Occipital lobe (tissue), 2 donors: ENCODE measurements around the gene TBX10. TPM values are rescaled to one million over a fixed set of nuclear protein-coding genes. Genes with fewer than 3 reads are reported as not detected.
"Not testable (repeated sequence)": the region's sequence is repeated elsewhere in the genome, so short reads cannot be mapped to it uniquely, and the experiment has no call there.

Experiments
- DNase-seq: peaks from one replicate; lab custom pipeline; 2025; lab: John Stamatoyannopoulos, UW
- total RNA-seq: library from RNA; depleted of rRNA; stranded (reverse); fragments of >200 nt; gene quantifications from one replicate; pipeline ENCODE4 v1.2.3, GENCODE V29; 2014

TBX10 gene
- total RNA-seq, 1 donor from 2014 or later, result not detected

DNA sequence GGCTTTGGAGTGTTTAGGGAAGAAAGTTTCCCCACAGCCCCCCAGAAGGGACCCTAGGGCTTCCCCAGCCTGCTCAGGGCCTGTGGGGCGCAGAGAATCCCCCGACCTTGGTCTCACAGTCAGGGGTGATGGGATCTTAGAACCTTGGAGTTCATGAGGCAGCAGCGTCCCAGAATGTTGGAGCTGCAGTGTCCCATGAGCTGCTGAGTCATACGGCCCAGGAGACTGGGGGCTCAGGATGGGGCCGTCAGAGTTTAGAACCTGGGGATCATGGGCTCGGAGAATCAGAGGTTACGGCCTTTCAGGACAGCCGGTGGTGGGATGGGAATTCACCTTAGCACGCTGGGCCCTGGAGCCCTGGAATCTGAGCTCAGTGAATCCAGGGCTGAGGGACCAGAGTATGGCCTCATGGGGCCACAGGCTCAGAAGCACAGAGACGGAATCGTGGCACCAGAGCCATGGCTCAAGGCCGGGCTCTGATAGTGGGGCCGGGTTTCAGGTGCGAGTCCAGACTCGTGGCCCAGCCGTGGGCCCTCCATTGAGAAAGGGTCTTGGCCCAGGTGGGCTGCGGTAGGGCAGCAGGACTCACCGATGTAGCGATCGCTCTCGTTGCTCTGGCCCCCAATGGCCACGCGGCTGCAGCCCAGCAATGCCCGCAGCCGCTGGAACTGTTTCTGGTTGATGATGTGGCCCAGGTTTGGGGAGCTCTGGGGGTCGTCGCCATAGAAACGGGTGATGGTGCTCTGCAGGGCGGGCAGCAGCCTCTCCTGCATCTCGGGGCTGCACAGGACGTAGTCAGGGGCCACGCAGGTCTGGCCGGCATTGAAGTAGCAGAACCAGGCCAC is 25.4 kb upstream of the TBX10 start:
- no peak for DNase-seq

DNA sequence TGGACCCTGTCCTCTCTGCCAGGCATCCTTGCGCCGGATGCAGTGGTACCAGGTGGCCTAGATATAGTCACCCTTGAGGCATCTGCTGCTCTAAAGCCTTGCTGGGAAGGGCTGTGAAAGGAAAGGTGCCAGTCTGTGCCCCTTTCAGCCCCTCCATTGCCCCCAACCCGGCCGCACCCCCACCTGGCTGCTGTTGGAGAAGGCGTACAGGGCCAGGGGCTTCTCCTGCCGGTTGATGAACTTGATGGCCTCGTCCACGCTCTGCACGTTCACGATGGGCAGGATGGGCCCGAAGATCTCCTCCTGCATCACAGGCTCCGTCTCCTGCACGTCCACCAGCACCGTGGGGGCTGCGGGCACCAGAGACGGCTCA is 24.6 kb upstream of the TBX10 start:
- no peak for DNase-seq

DNA sequence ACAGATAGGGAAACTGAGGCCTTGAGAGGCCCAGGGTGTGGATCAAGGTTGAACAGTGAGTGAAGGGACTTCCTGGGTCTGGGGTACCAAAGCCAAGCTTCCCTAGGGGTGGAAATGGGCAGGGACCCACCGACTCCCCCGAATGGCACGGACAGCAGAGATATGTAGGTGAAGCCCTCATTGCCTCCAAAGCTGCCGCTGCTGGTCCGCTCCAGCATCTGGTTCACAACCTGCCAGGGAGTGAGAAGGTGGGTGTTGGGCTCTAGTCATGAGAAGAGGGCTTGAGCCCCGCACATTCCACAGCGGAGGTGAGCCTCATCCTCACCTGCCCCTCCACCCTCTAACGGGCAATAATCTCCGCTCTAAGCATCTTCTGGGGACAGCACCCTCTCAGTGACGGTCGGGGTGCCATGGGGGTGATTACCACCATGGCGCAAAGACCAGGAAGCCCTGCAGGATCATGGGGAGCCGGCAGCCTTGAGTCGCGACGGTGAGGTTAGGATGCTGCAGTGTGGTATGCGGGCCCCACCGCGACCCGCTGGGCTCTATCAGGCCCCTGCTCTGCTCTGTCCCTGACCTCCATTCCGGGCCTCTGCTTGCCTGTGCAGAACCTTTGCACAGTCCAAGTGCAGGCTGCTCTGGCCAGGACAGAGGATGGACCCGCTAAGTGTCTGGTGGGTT is 24.1 kb upstream of the TBX10 start:
- DNase-seq, result no peak

DNA sequence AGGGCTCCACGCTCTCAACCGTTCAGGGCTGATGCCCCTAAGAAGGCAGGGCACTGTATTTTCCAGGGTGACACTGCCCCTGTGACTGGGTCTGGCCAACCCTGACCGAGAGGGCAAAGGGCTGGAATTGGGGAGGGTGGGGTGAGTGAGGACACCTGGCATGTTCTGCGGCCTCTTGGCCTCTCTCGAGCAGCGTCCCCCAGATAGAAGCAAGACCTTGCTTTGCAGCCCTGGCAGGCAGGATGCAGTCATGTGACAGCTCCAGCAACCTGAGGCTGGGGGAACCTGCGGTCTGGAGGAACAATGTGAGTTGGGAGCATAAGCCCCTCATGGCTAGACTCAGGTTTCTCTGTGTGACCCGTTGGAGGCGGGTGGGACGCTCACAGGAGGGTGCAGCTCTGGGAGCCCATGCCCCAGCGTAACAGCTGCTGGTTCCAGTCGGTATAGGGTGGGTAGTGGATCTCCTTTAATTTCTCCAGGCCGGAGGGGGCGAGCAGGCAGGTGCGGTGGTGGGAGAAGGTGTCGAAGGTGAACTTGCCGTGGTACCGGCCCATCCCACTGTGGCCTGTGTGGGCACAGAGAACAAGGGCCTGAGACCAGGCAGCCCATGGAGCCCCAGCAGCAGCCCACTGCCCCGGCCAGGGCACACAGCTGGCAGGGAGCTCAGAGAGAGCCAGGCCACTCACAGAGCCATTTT is 23.4 kb upstream of the TBX10 start:
- no peak for DNase-seq

DNA sequence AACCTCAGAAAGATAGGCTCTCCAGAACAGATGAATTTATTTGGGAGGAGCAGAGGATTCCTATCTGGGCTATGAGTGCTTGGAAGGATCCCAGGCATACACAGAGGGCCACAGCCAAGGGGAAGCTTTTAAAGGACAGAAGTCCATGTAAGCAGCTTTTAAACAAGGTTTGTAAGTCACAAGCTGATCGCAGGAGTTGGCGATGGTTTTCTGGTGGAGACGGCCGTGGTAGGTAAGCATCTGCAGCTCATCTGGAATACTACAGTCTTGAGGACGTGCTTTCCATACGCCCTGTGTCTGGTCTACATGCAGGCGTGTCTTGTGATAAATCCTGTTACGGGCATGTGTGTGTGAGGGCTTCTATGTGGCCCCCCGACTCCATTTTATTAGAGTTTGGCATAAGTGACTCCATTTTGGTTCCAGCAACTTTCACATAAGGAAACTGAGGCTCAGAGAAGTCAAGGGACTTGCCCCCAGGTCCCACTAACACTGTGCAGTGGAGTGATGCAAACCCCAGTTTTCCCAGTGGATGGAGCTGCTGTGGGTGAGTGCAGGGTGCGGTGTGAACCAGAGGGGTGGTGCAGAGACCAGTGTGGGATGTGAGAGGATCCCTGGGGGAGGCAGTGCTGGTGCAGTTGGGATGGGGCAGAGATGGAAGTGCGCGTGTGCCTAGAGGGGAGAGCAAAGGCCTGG is 22.7 kb upstream of the TBX10 start:
- DNase-seq, result no peak

DNA sequence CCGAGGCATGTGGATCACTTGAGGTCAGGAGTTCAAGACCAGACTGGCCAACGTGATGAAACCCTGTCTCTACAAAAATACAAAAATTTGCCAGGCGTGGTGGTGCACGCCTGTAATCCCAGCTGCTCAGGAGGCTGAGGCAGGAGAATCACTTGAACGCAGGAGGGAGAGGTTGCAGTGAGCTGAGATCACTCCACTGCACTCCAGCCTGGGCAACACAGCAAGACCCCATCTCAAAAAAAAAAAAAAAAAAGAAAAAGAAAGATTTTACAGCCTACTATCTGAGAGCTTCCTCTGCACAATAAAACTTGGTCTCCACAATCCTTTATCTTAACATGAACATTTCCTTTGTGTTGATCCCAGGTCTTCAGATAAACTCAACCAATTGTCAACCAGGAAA is 21.2 kb upstream of the TBX10 start:
- DNase-seq, result not testable (repeated sequence)

DNA sequence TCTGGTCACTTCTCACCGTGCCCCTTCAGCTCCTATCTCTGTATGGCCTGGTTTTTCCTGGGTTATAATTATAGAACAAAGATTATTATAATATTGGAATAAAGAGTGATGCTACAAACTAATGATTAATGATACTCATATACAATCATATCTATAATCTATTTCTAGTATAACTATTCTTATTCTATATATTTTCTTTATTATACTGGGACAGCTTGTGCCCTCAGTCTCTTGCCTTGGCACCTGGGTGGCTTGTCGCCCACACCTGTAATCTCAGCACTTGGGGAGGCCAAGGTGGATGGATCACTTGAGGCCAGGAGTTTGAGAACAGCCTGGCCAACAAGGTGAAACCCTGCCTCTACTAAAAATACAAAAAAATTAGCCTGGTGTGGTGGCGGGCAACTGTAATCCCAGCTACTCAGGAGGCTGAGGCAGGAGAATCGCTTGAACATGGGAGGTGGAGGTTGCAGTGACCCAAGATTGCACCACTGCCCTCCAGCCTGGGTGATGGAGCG is 20.1 kb upstream of the TBX10 start:
- not testable (repeated sequence) for DNase-seq

DNA sequence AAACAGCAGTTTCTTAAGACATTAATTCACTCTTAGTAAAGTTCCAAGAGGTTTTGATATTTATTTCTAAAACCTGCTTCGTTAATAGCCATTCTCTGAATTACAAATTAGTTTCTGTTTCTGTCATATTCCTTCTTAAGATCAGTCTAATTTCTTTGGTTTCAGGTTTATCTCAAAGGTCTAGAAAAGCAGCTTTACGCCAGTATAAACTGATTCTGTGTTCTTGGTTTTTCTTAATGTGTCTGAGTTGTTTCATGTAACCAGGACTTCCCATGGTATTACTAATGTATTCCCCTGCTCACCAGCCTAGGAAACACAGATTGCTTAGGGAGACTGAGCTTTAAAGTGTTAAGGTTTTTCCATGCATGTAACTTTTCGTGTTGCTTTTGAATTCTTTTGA is 17.7 kb upstream of the TBX10 start:
- no peak for DNase-seq

DNA sequence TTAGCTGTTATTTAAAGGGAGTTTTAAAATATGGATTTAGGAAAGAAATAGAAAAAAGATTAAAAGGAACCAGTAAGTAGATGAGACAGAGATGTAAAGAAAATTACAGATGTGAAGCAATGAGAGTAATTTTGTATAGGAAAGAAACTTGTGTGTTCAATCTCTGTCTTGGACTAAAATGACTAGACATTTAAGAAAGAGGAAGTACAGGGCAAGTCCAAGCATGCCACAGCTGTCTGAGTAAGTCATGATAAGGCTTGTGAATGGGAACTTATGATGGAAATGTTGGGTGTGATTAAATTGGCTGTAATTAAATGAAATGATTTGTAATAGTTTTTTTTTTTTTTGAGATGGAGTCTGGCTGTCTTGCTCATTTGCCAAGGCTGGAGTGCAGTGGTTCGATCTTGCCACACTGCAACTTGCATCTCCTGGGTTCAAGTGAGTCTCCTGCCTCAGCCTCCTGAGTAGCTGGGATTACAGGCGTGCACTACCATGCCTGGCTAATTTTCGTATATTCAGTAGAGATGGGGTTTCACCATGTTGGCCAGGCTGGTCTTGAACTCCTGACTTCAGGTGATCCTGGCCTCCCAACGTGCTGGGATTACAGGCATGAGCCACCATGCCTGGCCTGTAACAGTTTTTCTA is 16.8 kb upstream of the TBX10 start:
- no peak for DNase-seq

DNA sequence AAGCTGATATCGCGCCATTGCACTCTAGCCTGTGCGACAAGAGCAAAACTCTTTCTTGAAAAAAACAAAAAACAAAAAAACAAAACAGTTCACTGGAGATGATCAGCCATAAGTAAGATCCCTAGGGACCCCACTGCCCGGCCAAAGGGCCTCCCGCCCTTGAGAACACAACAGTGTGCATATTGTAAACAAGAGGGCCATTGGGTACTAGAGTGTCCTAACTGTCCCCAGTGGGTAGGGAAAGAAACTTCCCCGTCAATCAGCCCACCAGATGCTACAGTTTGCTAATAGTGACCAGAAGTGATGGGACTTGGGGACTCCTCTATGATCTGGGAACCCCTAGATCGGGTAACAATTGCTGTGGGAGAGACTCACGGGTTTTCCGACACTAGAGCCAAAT is 14.7 kb upstream of the TBX10 start:
- DNase-seq, result no peak

DNA sequence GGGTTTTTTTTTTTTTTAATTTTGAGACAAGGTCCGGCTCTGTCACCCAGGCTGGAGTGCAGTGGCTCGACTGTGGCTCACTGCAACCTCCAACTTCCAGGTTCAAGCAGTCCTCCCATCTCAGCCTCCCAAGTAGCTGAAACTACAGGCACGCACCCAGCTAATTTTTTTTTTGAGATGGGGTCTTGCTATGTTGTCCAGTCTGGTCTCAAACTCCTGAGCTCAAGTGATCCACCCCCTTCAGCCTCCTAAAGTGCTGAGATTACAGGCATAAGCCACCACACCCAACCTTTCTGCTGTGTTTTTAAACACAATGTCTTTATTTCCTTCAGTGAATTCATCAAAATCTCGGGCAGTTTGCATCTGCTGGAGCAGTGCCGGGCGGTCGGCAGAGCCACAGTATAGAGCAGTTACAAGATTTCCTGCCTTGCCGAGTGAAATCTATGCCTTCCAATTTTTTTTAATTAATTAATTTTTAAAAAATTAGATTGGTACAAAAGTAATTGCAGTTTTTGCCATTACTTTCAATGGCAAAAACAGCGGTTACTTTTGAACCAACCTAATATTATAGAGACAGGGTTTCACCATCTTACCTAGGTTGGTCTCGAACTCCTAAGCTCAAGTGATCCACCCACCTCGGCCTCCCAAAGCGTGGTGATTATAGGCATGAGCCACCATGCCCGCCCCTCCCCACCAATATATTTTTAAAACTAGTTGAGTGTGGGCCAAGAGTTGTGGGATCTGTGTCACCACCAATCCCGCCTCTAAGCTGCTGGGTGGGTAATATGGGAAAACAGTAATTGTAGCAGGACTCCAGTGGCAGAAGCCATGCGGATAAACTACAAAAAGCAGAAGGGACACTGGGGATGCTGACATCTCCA is 13.6 kb upstream of the TBX10 start:
- no peak for DNase-seq

DNA sequence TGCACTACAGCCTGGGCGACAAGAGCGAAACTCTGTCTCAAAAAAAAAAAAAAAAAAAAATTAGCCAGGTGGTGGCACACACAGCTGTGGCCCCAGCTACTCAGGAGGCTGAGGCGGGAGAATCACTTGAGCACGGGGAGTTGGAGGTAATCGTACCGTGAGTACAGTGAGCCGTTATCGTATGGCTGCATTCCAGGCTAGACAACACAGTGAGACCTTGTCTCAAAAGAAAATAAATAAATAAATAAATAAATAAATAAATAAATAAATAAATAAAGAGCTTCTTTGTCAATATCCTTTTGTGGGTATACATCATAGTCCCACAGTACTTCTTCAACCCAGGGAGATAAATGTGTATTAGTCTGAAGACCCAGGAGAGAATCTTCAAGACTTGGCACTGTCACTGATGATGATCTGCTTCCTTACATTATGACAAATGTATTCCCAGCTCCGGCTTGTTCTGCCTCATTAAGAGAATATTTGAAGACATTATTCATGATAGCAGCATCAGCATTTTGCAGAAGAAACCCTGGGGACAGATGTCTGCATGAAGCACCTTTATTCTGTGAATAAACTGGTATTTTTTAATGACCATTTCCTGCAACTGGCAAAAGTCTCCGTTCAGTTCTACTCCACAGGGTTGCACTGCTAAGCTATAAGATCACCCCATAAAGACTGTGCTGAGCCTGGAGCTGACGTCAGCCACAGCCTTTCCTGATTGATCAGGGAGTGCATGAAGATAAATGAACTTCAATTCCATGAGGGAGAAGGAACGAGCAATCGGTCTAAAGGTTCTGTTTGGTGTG is 12.6 kb upstream of the TBX10 start:
- no peak for DNase-seq

DNA sequence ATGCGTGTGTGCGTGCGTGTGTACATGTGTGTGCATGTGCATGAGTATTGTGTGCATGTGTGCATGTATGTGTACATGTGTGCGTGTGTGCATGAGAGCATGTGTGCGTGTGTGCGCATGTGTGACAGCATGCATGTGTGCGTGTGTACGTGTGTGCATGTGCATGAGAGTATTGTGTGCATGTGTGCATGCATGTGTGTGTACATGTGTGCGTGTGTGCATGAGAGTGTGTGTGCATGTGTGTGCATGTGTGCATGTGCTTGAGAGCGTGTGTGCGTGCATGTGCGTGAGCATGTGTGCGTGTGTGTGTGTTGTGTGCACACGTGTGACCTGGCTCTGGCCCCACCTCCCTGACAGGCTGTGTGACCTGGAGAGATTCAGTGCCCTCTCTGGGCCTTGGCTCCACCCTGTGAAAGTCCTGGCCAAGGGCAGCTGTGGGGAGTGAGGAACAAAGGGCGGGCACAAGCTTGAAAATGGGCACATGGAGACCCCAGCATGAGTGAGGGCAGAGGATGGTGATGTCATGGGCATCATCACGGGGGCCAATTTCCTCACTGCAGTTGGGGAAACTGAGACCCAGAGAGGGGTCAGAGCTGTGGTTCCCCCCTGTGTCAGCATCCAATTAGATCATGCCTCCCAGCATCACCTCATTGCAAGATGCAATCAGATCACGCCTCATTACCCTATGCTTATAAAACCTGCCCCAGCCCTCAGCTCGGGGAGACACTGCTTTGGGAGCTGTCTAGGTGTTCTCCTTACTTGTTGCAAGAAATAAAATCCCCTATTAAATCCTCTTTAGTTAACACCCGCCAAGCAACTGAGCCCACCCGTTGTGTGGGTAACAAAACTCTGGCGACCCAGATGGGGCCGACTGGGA is 10.3 kb upstream of the TBX10 start:
- DNase-seq, result no peak

DNA sequence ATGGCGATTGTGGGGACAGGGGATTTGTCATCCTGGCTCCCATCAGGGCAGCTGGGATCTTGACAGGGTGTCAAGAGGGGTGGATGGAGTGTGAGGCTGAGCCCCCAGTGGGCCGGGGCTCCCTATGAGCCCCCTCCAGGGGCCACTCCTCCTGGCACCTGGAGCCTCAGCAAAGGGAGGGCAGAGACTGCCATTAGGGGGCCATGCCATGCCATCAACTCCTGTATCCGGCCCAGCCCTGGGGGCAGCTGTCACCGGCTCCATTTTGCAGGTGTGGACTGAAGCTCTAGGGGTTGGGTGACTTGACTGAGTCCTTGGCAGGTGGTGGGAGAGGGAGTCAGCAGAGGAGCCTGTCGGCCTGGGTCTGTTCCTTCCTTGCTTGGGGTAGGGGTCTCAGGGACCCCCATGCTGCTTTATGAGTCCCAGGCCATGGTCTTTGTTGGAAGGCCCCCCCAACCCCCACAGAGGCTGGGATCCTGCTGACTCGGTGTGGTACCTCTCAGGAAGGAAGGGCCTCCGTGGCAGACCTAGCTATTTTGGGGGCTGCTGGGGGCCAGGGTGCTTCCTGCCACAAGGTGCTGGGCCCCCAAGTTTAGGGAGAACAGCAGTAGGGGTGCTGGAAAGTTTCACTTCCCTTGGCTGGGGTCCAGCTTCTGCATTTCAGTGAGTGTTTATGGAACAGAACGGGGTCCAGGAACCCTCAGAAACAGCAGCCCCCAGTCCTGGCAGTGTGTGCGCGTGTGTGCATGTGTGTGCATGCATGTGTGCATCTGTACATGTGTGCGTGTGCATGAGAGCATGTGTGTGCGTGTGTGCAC is 9.4 kb upstream of the TBX10 start:
- no peak for DNase-seq

DNA sequence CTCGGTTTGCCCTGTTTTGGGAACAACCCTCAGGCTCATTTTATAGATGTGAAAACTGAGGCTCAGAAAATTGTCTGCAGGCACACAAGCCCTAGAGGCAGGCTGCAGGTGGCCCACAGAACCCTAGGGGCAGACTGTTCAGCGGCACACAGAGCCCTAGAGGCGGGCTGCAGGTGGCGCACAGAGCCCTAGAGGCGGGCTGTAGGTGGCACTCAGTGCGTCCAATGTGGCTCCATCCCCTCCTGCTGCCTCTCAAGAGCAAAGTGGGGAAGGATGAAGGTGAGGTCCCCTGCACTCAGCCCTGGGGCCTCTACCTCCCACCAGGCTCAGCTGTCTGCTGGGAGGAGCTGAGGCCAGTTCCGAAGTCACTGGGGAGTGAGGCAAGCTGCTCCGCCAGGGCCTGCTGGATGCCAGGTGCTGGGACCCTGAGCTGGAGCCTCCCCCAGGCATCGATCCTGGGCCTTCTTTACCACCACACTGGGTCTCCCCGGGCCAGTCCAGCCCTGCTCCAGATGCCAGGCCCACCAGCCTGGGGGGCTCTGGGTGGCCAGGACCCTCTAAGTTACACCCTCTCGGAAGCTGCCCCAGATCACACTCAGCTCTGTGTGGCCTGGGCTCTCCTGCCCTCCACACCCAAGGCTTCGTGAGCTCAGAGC is 8.7 kb upstream of the TBX10 start:
- no peak for DNase-seq

DNA sequence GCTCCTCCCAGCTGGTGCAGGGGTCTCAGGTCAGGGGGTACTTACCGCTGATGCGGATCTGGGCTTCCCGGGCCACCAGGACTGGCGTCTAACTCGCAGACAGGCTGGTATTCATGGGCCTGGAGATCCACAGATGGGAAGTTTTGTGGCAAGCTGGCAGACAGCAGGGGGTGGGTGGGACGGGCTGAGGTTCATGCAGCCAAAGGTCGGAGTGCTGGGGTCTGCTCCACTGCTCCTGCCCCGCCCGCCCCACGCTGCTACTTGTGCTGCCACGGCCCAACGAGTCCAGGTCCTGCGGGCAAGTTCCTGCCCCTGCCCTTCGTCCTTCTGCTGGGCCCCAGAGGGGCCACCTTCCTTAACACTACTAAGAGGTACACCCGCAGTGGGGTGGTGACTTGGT is 7.9 kb upstream of the TBX10 start:
- no peak for DNase-seq
